ENCODE results near the gene DCLK1.

GRCh38 chr13:35988648-35989081 lies 142.5 kb downstream of the DCLK1 start:
- TF ChIP-seq, protein P1, sequence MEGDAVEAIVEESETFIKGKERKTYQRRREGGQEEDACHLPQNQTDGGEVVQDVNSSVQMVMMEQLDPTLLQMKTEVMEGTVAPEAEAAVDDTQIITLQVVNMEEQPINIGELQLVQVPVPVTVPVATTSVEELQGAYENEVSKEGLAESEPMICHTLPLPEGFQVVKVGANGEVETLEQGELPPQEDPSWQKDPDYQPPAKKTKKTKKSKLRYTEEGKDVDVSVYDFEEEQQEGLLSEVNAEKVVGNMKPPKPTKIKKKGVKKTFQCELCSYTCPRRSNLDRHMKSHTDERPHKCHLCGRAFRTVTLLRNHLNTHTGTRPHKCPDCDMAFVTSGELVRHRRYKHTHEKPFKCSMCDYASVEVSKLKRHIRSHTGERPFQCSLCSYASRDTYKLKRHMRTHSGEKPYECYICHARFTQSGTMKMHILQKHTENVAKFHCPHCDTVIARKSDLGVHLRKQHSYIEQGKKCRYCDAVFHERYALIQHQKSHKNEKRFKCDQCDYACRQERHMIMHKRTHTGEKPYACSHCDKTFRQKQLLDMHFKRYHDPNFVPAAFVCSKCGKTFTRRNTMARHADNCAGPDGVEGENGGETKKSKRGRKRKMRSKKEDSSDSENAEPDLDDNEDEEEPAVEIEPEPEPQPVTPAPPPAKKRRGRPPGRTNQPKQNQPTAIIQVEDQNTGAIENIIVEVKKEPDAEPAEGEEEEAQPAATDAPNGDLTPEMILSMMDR (IDR thresholded peaks at IDR 0.05), result no peak
- TF ChIP-seq POLR2A (IDR thresholded peaks at IDR 0.05) (no peak), EP300 (IDR thresholded peaks at IDR 0.05; ENCODE audit: low read depth) (no peak)
